Mucosa of gallbladder (tissue), 1 donor: ENCODE measurements around the gene RNF223. TPM values are rescaled to one million over a fixed set of nuclear protein-coding genes. Genes with fewer than 3 reads are reported as not detected.
"Not testable (repeated sequence)": the region's sequence is repeated elsewhere in the genome, so short reads cannot be mapped to it uniquely, and the experiment has no call there.

Experiments
- DNase-seq: peaks from one replicate; pipeline ENCODE4 v3.0.0-alpha.2; 2020; ENCODE audit warnings: low spot score
- total RNA-seq: library from RNA; stranded (reverse); gene quantifications from one replicate; pipeline ENCODE4 v1.2.1, GENCODE V29; 2021
- donor health status: DM: no; HTN: no; CAD: no.

Gene RNF223
- total RNA-seq, 1 donor from 2014 or later = 1.0 TPM

GRCh38 chr1:1087351-1088028 lies 13.4 kb upstream of the RNF223 start:
- no peak for DNase-seq

GRCh38 chr1:1086911-1087341 lies 12.8 kb upstream of the RNF223 start:
- no peak for DNase-seq

GRCh38 chr1:1085911-1086841 lies 12.1 kb upstream of the RNF223 start:
- DNase-seq = no peak

- DNase-seq = no peak
Measured at GRCh38 chr1:1085171-1085841, 11.2 kb upstream of the RNF223 start.

GRCh38 chr1:1084372-1085170 lies 10.5 kb upstream of the RNF223 start:
- no peak for DNase-seq

- DNase-seq = no peak
Measured at GRCh38 chr1:1083416-1084371, 9.6 kb upstream of the RNF223 start.

GRCh38 chr1:1082776-1083415 lies 8.8 kb upstream of the RNF223 start:
- DNase-seq = no peak

GRCh38 chr1:1082239-1082775 lies 8.2 kb upstream of the RNF223 start:
- DNase-seq = no peak

- no peak for DNase-seq
Measured at GRCh38 chr1:1081311-1082238, 7.5 kb upstream of the RNF223 start.

GRCh38 chr1:1080951-1081310 lies 6.8 kb upstream of the RNF223 start:
- DNase-seq = no peak

GRCh38 chr1:1080122-1080757 lies 6.1 kb upstream of the RNF223 start:
- no peak for DNase-seq

- peak; percentile 53 for DNase-seq
Measured at GRCh38 chr1:1079408-1080121, 5.5 kb upstream of the RNF223 start.

GRCh38 chr1:1077396-1077795 lies 3.3 kb upstream of the RNF223 start:
- DNase-seq = not testable (repeated sequence)

GRCh38 chr1:1075148-1075935 lies 1.2 kb upstream of the RNF223 start:
- no peak for DNase-seq

GRCh38 chr1:1074631-1075147 lies 583 bp upstream of the RNF223 start:
- no peak for DNase-seq
